GM12872 (cell line): ENCODE data around the gene DUOXA1.

ENCODE experiments used
- TF ChIP-seq, protein P1 (sequence below): IDR thresholded peaks from 3 replicates; pipeline ENCODE4 v1.5.1; 2011; ENCODE audit warnings: low read depth, mild to moderate bottlenecking, low read length, moderate library complexity; ENCODE audit not compliant: insufficient read depth

Gene DUOXA1

GRCh38 chr15:45097466-45097865, 32.2 kb downstream of the DUOXA1 start:
- TF ChIP-seq, protein P1, sequence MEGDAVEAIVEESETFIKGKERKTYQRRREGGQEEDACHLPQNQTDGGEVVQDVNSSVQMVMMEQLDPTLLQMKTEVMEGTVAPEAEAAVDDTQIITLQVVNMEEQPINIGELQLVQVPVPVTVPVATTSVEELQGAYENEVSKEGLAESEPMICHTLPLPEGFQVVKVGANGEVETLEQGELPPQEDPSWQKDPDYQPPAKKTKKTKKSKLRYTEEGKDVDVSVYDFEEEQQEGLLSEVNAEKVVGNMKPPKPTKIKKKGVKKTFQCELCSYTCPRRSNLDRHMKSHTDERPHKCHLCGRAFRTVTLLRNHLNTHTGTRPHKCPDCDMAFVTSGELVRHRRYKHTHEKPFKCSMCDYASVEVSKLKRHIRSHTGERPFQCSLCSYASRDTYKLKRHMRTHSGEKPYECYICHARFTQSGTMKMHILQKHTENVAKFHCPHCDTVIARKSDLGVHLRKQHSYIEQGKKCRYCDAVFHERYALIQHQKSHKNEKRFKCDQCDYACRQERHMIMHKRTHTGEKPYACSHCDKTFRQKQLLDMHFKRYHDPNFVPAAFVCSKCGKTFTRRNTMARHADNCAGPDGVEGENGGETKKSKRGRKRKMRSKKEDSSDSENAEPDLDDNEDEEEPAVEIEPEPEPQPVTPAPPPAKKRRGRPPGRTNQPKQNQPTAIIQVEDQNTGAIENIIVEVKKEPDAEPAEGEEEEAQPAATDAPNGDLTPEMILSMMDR = no peak

DNA sequence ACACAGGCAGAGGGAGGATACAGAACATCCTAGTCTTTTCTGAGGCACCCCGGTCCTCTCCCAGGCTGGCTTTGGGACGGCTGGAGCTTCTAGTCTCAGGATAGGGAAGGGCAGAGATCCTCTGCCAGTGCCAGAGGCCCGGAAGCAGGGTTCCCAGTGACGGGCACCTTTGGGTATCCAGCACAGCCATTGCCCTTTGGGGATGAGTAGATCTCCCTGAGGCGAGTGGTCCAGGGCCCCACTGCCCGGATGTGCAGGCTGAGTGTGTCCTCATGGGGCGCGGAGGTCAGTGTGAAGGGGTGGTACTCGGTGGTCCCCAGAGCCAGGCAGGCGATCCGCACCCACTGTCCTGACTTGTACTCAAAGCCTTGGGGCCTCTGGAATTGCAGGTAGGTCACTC, 34.0 kb downstream of the DUOXA1 start:
- TF ChIP-seq, protein P1 = no peak

DNA sequence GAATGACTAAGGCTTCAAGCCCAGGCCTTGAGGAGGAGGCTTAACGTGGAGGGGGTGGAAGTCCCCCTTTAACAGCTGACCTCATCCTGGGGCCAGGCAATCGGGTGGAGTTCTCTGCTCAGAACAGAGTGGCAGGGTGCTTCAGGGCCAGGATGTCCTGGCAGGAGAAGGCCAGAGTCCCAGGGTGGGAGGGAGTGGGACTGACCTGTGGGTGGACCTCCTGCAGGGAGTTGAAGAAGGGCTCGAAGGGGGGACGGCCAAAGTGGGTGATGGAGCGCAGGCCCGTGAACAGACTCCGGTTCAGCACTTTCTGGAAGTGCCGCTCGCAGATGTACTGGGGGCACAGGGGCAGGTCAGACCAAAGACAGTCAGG, 35.3 kb downstream of the DUOXA1 start:
- TF ChIP-seq, protein P1 = no peak

- TF ChIP-seq, protein P1 = no peak
Measured at GRCh38 chr15:45093622-45094357, 35.9 kb downstream of the DUOXA1 start.

GRCh38 chr15:45093013-45093412, 36.7 kb downstream of the DUOXA1 start:
- TF ChIP-seq, protein P1 = no peak

GRCh38 chr15:45091576-45091975, 38.1 kb downstream of the DUOXA1 start:
- TF ChIP-seq, protein P1 = no peak

GRCh38 chr15:45091161-45091560, 38.5 kb downstream of the DUOXA1 start:
- TF ChIP-seq, protein P1 = no peak
